OCI-M2 (cell line): ENCODE measurements around the gene ARHGEF12.

Experiments used
- DNase-seq: peaks from one replicate; lab custom pipeline; 2025; ENCODE audit not compliant: unreplicated experiment; lab: John Stamatoyannopoulos, UW

The ARHGEF12 gene

DNA sequence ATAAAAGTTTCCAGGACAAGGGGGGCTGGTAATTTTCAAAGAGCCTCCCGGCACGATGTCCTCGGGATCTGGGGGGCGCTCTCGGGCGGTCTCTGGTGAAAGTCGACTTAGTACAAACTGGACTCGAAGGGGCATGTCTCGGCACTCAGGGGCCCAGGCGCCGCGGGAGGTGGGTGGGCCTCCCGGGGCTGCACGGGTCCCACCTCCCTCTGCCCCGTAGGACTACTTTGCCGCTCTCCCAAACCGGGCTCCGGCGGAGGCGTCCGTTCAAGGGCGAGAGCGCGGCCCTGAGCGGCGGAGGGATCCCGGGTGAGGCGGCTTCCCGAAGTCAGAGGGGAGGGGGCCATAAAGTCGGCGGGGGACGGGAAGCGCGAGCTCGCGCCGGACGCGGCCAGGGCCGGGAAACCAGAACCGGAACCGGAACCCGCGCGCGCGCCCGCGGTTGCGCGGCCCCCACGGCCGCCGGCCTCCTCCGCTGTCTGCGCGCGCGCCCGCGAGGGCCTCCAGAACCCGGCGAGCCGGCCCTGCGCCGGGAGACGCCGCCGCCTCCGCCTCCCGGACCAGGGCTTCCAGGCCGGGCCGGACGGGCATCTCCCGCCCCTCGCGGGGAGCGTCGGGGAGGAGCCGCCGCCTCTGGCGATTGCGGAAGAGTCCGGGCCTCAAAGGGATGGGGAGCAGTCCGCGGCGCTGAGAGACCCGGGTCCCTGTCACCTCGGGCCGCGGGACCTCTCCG, at the start of gene ARHGEF12:
TSS of gene ARHGEF12 (plus strand) at position 506 of the 733 bp plus-strand sequence. CDS start 831 bp downstream, outside the sequence.
- no peak for DNase-seq

DNA sequence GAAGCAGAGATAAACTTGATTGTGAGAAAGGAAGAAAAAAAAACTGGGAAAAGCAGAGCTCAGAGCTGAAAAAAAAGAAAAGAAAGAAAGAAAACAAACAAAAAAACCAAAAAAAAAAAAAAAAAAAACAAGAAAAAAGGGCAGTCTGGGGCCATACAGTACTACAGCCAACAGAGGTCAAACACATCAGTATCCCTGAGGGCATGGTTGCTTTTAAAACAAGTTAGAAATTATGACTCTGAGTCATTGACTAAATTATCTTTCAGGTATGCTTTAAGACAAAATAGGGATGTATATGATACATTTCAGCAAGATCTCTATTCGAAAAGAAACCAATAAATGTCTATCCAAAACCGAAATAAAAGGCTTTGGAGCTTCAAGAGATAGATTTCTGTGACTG, 48.2 kb upstream of the ARHGEF12 start:
- DNase-seq = no peak

GRCh38 chr11:120289426-120289825, 46.8 kb upstream of the ARHGEF12 start:
- no peak for DNase-seq

DNA sequence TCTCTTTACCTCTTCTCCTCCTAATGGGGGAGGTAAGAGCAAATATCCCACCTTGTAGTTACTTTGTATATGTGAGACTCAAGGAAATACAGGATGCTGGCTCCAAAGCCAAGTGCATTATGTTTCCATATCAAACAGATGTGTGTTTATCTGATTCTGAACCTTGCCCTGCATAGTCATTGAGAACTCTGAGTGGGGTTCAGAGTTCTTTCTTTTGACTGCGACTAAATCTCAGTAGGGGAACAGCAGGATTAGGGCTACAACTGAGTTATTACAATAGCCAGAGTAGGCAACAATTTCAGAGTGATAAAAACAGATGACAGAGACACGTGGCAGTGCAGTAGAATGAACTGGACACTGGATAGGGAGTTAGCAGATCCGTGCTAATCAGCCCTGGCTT, 45.3 kb upstream of the ARHGEF12 start:
- no peak for DNase-seq

- no peak for DNase-seq
These were observed 43.0 kb upstream of the ARHGEF12 start for GRCh38 chr11:120293038-120293800.

DNA sequence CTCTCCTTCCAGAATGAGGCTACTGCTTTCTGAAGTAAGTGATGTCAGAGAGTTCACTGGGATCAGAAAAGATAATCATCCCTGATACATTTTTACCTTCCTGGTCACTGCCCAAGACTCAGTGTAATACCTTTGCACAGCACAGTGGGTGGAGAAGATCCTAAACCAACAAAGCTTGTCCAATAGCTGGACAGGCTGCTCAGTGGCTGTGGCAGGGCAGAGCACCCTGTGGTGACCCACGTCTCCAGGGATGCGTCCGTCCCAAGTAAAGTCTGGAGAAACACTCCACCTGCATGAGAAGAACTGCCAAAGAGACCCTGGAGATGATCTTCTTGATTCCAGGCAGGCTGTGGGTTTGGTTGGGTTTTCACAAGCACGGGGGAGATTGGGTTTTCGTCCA, 42.1 kb upstream of the ARHGEF12 start:
- DNase-seq = no peak

GRCh38 chr11:120295099-120295498, 41.1 kb upstream of the ARHGEF12 start:
- DNase-seq = no peak

DNA sequence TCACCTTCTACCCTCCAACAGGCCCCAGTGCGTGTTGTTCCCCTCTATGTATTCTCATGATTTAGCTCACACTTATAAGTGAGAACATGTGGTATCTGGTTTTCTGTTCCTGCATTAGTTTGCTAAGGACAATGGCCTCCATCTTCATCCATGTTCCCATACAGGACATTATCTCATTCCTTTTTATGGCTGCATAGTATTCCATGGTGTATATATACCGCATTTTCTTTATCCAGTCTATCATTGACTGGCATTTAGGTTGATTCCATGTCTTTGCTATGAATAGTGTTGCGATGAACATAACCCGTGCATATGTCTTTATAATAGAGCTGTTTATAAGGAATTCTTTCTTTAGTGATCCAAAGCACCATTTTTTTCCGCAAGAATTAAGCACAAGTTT, 39.7 kb upstream of the ARHGEF12 start:
- no peak for DNase-seq

DNA sequence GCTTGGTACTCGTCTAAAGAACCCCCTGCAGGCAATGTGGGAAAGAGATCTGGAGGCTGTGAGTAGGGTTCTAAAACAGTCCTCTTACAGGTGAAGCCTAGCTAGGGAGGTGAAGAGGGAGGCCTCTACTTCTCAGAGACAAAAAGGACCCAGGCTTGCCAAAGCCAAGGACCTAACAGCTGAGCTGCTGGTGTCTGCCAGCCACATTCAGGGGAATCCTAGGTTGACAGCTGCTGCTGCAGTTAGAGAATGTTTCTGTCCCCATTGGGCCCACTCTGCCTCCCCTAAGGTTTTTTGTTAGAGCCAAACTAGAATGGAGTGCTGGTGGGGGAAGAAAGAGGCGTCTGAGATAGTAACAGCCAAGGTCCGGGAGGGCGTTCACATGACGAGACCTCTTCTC, 37.8 kb upstream of the ARHGEF12 start:
- DNase-seq = no peak

- no peak for DNase-seq
These were observed 34.0 kb upstream of the ARHGEF12 start for GRCh38 chr11:120302001-120302805.

DNA sequence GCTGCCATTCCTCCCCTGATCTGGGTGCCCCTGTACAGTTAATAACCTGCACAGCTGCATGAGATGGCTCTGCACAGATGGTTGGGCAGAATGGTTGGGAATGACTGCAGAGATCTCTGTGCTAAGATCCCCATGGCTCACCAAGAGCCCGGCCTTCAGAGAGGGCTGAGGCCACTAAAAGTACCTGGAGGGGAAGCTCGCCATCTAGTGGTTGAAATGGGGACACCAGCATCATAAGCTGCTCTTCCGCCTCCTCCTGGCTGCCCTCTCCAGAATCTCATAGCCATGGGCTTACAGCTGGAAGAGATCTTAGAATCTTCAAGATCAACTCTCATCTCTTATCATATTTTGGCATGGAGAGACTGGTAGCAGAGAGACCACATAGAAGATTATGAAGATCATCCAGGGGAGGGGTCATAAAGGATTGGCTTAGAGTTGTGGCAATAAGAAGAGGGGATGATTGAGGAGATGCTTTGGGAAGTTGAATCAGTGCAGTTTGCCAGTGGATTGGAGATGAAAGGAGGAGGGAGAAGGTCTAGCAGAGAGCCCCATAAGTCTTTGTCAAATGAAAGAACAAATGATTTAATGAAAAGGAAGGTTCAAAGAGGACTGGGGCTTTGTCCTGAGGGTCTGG, 33.1 kb upstream of the ARHGEF12 start:
- peak; percentile 37 for DNase-seq

- DNase-seq = no peak
These were observed 31.7 kb upstream of the ARHGEF12 start for GRCh38 chr11:120304526-120304925.

DNA sequence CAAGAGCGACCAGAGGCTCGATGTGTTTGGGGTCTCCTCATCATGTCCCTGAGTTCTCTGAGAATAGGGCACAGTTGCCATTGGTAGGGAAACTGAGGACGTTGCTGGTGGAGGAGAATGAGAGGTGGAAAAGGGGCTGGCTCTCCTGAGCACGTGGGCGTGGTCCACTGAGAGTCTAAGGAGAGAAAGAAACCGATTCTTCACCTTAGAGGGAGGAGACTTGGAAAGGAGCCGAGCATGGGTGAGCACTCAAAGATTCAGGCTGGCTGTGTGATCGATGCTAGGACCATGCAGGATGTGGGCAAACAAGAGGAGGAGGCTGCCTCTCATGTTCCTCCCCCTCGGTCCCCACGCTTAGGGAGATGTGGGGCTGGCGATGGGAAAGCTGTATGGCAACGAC, 30.9 kb upstream of the ARHGEF12 start:
- no peak for DNase-seq

- no peak for DNase-seq
These were observed 29.5 kb upstream of the ARHGEF12 start for GRCh38 chr11:120306519-120307242.

GRCh38 chr11:120307476-120307875, 28.7 kb upstream of the ARHGEF12 start:
- DNase-seq = no peak

- DNase-seq = no peak
These were observed 28.1 kb upstream of the ARHGEF12 start for GRCh38 chr11:120308081-120308480.

DNA sequence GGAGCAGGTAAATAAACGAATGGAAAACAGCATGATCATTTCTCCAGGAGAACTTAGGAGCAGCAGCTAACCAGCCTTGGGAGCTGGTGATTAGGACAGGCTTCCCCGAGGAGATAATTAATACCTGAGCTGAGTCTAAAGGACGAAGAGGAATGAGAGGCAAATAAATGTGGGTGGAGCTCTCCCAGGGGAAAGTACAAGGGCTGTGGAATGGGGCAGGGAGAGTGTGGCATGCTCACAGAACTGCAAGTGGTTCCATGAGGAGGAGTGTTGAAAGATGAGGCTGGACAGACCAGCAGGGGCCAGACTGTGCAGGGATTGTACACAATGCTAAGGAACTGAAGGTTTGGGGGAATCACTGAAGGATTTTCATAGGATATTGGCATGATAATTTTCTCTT, 25.3 kb upstream of the ARHGEF12 start:
- no peak for DNase-seq

DNA sequence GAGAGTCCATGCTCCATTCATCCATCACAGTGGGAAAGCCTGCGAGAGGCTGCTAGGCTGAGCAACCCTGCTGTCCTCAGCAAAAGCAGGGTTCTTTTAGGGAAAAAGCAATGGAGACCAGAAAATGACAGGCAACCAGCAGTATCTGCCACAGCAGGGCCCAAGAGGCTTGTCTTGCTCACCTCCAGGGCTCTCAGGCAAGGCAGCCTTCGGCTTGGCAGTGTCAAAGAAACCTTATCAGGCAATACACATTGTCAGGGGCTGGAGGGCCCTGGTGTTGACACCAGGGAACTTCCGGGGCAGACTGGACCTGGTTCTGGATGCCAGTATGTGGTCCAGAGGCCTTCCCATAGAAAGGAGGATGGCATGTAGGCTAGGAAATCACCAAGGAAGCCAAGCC, 21.4 kb upstream of the ARHGEF12 start:
- no peak for DNase-seq

DNA sequence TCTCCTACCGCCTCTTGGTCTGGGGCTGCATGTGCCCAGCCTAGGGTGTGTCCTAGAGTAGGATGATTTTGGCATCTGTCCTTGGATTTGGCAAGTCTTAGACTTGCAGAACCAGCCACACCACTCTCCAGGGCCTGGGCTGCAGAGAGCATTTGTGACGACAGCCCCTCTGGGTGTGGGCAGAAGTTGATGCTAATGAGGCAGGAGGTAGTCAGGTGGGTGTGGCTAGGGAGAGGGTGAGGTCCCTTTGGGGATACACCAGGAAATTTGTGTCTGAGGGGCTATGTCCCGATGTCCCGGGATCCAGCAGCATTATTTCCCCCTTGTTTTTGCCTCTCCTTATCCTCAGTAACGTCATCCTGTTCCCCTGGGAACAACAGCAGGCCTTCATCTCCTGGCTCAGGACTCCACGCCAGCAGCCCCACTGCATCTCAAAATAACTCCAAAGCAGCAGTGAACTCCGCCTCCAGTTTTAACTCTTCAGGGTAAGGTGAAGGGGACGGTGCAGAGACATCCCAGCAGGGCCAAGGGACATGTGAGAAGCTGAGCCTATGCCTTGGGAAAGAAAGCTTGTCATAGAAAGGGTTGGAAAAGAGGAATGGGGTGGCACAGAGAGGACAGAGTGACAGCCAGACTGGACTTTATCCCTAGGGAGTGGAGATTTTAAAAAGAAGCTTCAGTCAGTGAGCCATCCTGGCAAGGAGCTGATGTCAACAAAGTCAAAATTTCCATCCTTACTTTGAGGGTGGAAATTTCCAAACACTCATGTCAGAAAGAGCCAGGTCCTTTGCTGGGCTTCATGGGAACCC, 19.1 kb upstream of the ARHGEF12 start:
- DNase-seq = no peak
